Stomach (tissue), 9 donors: ENCODE data around the gene SLC1A2. TPM values are rescaled to one million over a fixed set of nuclear protein-coding genes. Genes with fewer than 3 reads are reported as not detected.
A peak's percentile ranks its signal among the peaks of the same experiment; 100 is the strongest.

Experiments
- DNase-seq, 2 donors: peaks; one replicate each; pipeline versions ENCODE4 v3.0.0 to v3.0.0-alpha.2; 2013 to 2019
- H3K27ac ChIP-seq, 5 donors: fragments of 200-600 bp in 4 of 5; sonication (generic) in 4 of 5; one replicate each; pipeline ENCODE4 v1.5.1; 2013 to 2019; ENCODE audit warnings: mild to moderate bottlenecking in 1 of 5, moderate library complexity in 1 of 5
- H3K27me3 ChIP-seq, 3 donors: fragments of 200-600 bp; sonication (generic); one replicate each; pipeline ENCODE4 v1.5.1; 2017 to 2019; ENCODE audit warnings: mixed run types in 1 of 3
- H3K36me3 ChIP-seq, 4 donors: fragments of 200-600 bp; sonication (generic); 1 replicate in 3 of 4; 2 replicates in 1 of 4; pipeline ENCODE4 v1.5.1; 2016 to 2019
- H3K4me1 ChIP-seq, 4 donors: fragments of 200-600 bp; sonication (generic); one replicate each; pipeline ENCODE4 v1.5.1; 2016 to 2019
- H3K4me3 ChIP-seq, 4 donors: fragments of 200-600 bp; sonication (generic) in 3 of 4; one replicate each; pipeline ENCODE4 v1.5.1; 2016 to 2019; ENCODE audit warnings: mild to moderate bottlenecking in 1 of 4
- H3K9me3 ChIP-seq, 4 donors: fragments of 200-600 bp; sonication (generic); one replicate each; pipeline ENCODE4 v1.5.1; 2016 to 2019
- CTCF ChIP-seq, 7 experiments: fragments of 450-650 bp in 4 of 7; fragments of 200-600 bp in 3 of 7; sonication (generic) in 3 of 7; IDR thresholded peaks; one replicate each; pipeline ENCODE4 v1.5.1; 2016 to 2019; ENCODE audit warnings: antibody characterized with exemption in 7 of 7, control low read depth in 2 of 7, mild to moderate bottlenecking in 1 of 7
- EP300 ChIP-seq: sonication (generic); formaldehyde crosslinking; IDR thresholded peaks from one replicate; pipeline ENCODE4 v1.6.1; 2017; ENCODE audit warnings: antibody characterized with exemption
- POLR2A ChIP-seq, 4 donors: fragments of 450-650 bp; IDR thresholded peaks; one replicate each; pipeline ENCODE4 v1.6.1; 2016; ENCODE audit warnings: antibody characterized with exemption in 4 of 4, control low read depth in 2 of 4, mild to moderate bottlenecking in 1 of 4, moderate library complexity in 1 of 4
- POLR2AphosphoS5 ChIP-seq, 3 donors: sonication (generic); formaldehyde crosslinking; IDR thresholded peaks; one replicate each; pipeline ENCODE4 v1.6.1; 2016; ENCODE audit warnings: antibody characterized with exemption in 3 of 3
- WGBS, 5 donors: extraction: QIAGEN DNeasy Blood & Tissue Kit in 3 of 5; methylation state at CpG; one replicate each; pipeline versions ENCODE4 v1.1.5 to v1.1.7; 2013 to 2018; 5-methylcytosine and 5-hydroxymethylcytosine counted together
- intact Hi-C: fragments of 100-400 bp; cut with DNase I; formaldehyde crosslinking; loops from one replicate; pipeline ENCODE4 v1.15.1; 2023; ENCODE audit warnings: low total_unique reads
- polyA plus RNA-seq, 3 donors: library from polyadenylated mRNA; stranded (reverse); fragments of 200-250 nt; gene quantifications; one replicate each; pipeline ENCODE4 v1.2.3, GENCODE V29; 2013
- total RNA-seq, 5 donors: library from RNA; depleted of rRNA; stranded (reverse); fragments of >200 nt; gene quantifications; one replicate each; pipeline versions ENCODE4 v1.1.0 to v1.2.3, GENCODE V29; 2014 to 2016
- donor health status: healthy with polysubstance abuse.
- donor health status: Bipolar disorder and iron deficiency.
- donor health status: healthy.

The SLC1A2 gene
- total and polyA plus RNA-seq, 8 donors, result 1.3 to 13.4 (median 3.2) TPM; not detected in 1

DNA sequence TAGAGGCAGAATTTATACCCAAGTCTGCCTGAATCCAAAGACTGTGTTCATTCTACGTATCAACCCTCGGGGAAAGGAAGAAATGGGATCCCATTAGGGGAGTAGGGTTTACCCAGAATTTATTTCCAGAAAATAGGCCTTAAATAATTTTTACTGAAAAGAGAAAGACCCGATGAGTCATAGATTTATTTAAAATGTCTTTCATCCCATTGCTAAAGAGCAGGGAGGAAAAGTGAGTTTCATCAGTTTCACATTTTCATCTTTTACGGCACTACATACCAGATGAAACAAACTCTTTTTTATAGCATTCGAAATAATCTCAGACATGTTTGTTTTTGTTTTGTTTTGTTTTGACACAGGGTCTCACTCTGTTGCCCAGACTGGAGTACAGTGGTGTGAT, 31.3 kb downstream of the SLC1A2 start:
- H3K27me3 ChIP-seq, result no peaks in the 10 kb centered on the region
- DNase-seq, result no peak
- peak overlapping the region in 1 of 5 donors; percentile 4 for H3K27ac ChIP-seq
- WGBS, 5 donors, result 87 to 92% (median 89%) methylated on average over 5 of the region's 5 CpGs
- TF ChIP-seq POLR2AphosphoS5 (IDR thresholded peaks at IDR 0.05), result no peak
- TF ChIP-seq CTCF (IDR thresholded peaks at IDR 0.05), result no peak
- TF ChIP-seq POLR2A (IDR thresholded peaks at IDR 0.05), result no peak
- no peak for TF ChIP-seq EP300
- no peak overlapping the region for H3K4me3 ChIP-seq
- no peaks in the 10 kb centered on the region for H3K9me3 ChIP-seq
- H3K36me3 ChIP-seq, result no peaks in the 10 kb centered on the region
- H3K4me1 ChIP-seq, result peaks cover 26 to 38% (median 28%) of the 10 kb centered on the region in 4 donors
- intact Hi-C loops, result no loop called here

- Histone ChIP-seq H3K27me3 (no peaks in the 10 kb centered on the region), H3K27ac (no peak overlapping the region), H3K9me3 (no peaks in the 10 kb centered on the region), H3K36me3 (no peaks in the 10 kb centered on the region), H3K4me3 (no peak overlapping the region), H3K4me1 (peaks cover 21 to 30% (median 25%) of the 10 kb centered on the region in 4 donors)
- whole genome bisulfite sequencing, 5 donors, result 43 to 61% (median 55%) methylated on average over 4 of the region's 4 CpGs
- no peak for TF ChIP-seq CTCF (IDR thresholded peaks at IDR 0.05)
- no peak for TF ChIP-seq POLR2A (IDR thresholded peaks at IDR 0.05)
- TF ChIP-seq POLR2AphosphoS5 (IDR thresholded peaks at IDR 0.05), result no peak
- TF ChIP-seq EP300, result no peak
- peak in 1 of 2 donors; percentile 51 for DNase-seq
- intact Hi-C loops, result no loop called here
These were observed 32.0 kb downstream of the SLC1A2 start for GRCh38 chr11:35387111-35387982.

DNA sequence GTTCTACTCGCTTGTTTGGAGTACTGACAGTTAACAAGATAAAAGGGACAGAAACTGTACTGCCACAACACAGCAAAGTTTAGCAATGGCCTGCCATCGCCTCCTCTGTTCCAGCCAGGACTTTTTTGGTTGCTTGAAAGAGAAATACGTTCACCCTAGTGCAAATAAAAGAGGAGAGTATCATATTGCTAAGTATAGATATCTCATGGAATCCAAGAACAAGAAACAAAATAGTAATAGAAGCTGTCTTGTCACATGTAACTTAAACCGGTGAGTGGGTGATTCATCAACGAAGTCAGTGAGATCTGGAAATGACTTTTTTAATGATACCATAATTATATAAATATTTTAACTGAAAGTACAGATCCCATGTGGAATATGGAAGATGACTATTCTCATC, 35.4 kb downstream of the SLC1A2 start:
- H3K27ac ChIP-seq, result no peak overlapping the region
- TF ChIP-seq POLR2A (IDR thresholded peaks at IDR 0.05) (no peak), CTCF (IDR thresholded peaks at IDR 0.05) (no peak)
- intact Hi-C loops, result no loop called here
- no peaks in the 10 kb centered on the region for H3K36me3 ChIP-seq
- H3K9me3 ChIP-seq, result no peaks in the 10 kb centered on the region
- DNase-seq, result no peak
- H3K4me3 ChIP-seq, result no peak overlapping the region
- 83 to 93% (median 84%) methylated on average over 5 of the region's 5 CpGs for WGBS, 5 donors
- peaks cover 0 to 13% (median 0%) of the 10 kb centered on the region in 4 donors for H3K4me1 ChIP-seq
- no peaks in the 10 kb centered on the region for H3K27me3 ChIP-seq

DNA sequence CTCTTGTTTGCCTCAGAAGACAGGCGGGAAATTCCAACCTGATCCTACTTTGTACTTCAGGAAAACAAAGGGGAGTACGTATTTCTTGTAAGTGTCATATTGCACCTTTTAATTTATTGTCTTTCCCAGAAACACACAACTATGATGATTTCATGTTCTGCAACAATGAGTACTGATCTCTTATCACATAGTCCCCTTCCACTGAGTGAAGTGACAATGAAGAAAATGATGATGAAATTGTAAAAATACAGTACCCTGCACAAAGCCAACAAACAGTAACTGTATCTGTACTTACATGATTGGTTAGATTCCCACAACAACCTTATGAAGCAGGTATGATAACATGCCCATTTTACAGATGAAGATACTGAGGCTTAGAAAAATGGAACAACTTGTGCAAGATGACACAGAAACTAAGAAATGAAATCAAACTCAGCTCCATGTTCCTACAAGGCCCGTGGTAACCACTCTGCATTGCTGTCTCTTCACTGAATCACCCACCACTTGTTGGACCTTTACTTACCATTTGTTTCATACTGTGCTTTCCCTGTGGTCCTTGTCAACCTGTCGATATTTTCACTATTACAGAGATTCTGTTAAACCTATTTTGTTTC, 37.5 kb downstream of the SLC1A2 start:
- 90 to 96% (median 93%) methylated on average over 4 of the region's 4 CpGs for WGBS, 5 donors
- TF ChIP-seq POLR2AphosphoS5 (IDR thresholded peaks at IDR 0.05), result no peak
- TF ChIP-seq POLR2A (IDR thresholded peaks at IDR 0.05), result no peak
- TF ChIP-seq EP300, result no peak
- no peak for TF ChIP-seq CTCF (IDR thresholded peaks at IDR 0.05)
- Histone ChIP-seq H3K4me1 (peaks cover 0 to 13% (median 0%) of the 10 kb centered on the region in 4 donors), H3K9me3 (no peaks in the 10 kb centered on the region), H3K27ac (no peak overlapping the region), H3K36me3 (no peaks in the 10 kb centered on the region), H3K27me3 (no peaks in the 10 kb centered on the region), H3K4me3 (no peak overlapping the region)
- intact Hi-C loops, result no loop called here
- DNase-seq, result no peak
